DOHH2 (cell line): ENCODE data around the gene BTBD2.

ENCODE experiments used
- H3F3A ChIP-seq: fragments of 200-600 bp; sonication (generic), shearing (Covaris generic); 2 replicates; pipeline ENCODE4 v1.6.0; 2016; ENCODE audit warnings: antibody characterized with exemption, mild to moderate bottlenecking; ENCODE audit not compliant: control insufficient read depth, insufficient read depth
- H3K27ac ChIP-seq: fragments of 200-600 bp; sonication (generic); 2 replicates; pipeline ENCODE4 v1.5.1; 2014; ENCODE audit warnings: low read depth, mild to moderate bottlenecking, low read length, moderate library complexity
- H3K27me3 ChIP-seq: fragments of 200-600 bp; sonication (generic); 2 replicates; pipeline ENCODE4 v1.6.1; 2014; ENCODE audit warnings: mild to moderate bottlenecking, low read length, mixed read lengths; ENCODE audit not compliant: control insufficient read depth
- H3K36me3 ChIP-seq: fragments of 200-600 bp; sonication (generic); 2 replicates; pipeline ENCODE4 v1.6.1; 2014; ENCODE audit warnings: mild to moderate bottlenecking, low read length, moderate library complexity, mixed read lengths; ENCODE audit not compliant: control insufficient read depth
- H3K4me1 ChIP-seq: fragments of 200-600 bp; sonication (generic); 2 replicates; pipeline ENCODE4 v1.6.1; 2014; ENCODE audit warnings: mild to moderate bottlenecking, low read length, mixed read lengths; ENCODE audit not compliant: control insufficient read depth
- H3K4me2 ChIP-seq: fragments of 200-600 bp; sonication (generic); 2 replicates; pipeline ENCODE4 v1.6.0; 2014; ENCODE audit warnings: mild to moderate bottlenecking, low read length, moderate library complexity
- H3K4me3 ChIP-seq: fragments of 200-600 bp; sonication (generic); 2 replicates; pipeline ENCODE4 v1.5.1; 2014; ENCODE audit warnings: mild to moderate bottlenecking, low read length, mixed read lengths
- H3K79me2 ChIP-seq: fragments of 200-600 bp; sonication (generic); 2 replicates; pipeline ENCODE4 v1.6.1; 2014; ENCODE audit warnings: mild to moderate bottlenecking, low read length, mixed read lengths; ENCODE audit not compliant: control insufficient read depth
- H3K9me2 ChIP-seq: fragments of 200-600 bp; sonication (generic); replicated peaks from 2 replicates; pipeline ENCODE4 v1.6.1; 2014; ENCODE audit warnings: mild to moderate bottlenecking, low read length, mixed read lengths; ENCODE audit not compliant: control insufficient read depth
- H3K9me3 ChIP-seq: fragments of 200-600 bp; sonication (generic); 2 replicates; pipeline ENCODE4 v1.6.1; 2014; ENCODE audit warnings: antibody characterized with exemption, low read length, mixed read lengths; ENCODE audit not compliant: control insufficient read depth, insufficient read depth
- H4K20me1 ChIP-seq: fragments of 200-600 bp; sonication (generic); 2 replicates; pipeline ENCODE4 v1.6.0; 2014; ENCODE audit warnings: low read depth, mild to moderate bottlenecking, antibody characterized with exemption, low read length, moderate library complexity; ENCODE audit not compliant: control insufficient read depth, insufficient read depth
- EZH2phosphoT487 ChIP-seq: fragments of 200-600 bp; sonication (generic); IDR thresholded peaks from 2 replicates; pipeline ENCODE4 v1.6.1; 2017; ENCODE audit warnings: borderline replicate concordance, mild to moderate bottlenecking, antibody characterized with exemption, low read length, moderate library complexity, mixed read lengths
- TF ChIP-seq, protein P1 (sequence below): fragments of 200-600 bp; sonication (generic); IDR thresholded peaks from one replicate; pipeline ENCODE4 v1.5.1; 2014; ENCODE audit warnings: antibody characterized with exemption, mild to moderate bottlenecking, low read depth, low read length; ENCODE audit not compliant: poor library complexity, severe bottlenecking

BTBD2 gene

DNA sequence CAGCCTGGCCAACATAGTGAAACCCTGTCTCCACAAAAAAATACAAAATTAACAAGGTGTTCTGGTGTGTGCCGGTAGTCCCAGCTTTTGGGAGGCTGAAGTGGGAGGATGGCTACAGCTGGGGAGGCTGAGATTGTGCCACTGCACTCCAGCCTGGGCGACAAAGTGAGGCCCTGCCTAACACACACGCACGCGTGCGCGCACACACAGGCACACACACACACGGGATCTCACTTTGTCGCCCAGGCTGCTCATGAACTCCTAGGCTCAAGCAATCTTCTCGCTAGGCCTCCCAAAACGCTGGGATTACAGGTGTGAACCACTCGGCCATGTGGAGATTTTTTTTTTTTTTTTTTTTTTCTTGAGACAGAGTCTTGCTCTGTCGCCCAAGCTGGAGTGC, 3.2 kb upstream of the BTBD2 start:
- H3K4me3 ChIP-seq: no peak overlapping the region
- H3K27ac ChIP-seq: no peak overlapping the region
- TF ChIP-seq, protein P1, sequence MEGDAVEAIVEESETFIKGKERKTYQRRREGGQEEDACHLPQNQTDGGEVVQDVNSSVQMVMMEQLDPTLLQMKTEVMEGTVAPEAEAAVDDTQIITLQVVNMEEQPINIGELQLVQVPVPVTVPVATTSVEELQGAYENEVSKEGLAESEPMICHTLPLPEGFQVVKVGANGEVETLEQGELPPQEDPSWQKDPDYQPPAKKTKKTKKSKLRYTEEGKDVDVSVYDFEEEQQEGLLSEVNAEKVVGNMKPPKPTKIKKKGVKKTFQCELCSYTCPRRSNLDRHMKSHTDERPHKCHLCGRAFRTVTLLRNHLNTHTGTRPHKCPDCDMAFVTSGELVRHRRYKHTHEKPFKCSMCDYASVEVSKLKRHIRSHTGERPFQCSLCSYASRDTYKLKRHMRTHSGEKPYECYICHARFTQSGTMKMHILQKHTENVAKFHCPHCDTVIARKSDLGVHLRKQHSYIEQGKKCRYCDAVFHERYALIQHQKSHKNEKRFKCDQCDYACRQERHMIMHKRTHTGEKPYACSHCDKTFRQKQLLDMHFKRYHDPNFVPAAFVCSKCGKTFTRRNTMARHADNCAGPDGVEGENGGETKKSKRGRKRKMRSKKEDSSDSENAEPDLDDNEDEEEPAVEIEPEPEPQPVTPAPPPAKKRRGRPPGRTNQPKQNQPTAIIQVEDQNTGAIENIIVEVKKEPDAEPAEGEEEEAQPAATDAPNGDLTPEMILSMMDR: no peak
- no peak for TF ChIP-seq EZH2phosphoT487
- peaks cover 26% of the 10 kb centered on the region for H3K4me1 ChIP-seq
- peaks cover 21% of the 10 kb centered on the region for H3K79me2 ChIP-seq
- no peaks in the 10 kb centered on the region for H3K36me3 ChIP-seq
- no peaks in the 10 kb centered on the region for H3K27me3 ChIP-seq
- peaks cover 7% of the 10 kb centered on the region; the same call in 1 of the 2 replicates for H3F3A ChIP-seq
- no peaks in the 10 kb centered on the region for H3K9me3 ChIP-seq
- no peak overlapping the region for H3K4me2 ChIP-seq
- H4K20me1 ChIP-seq: no peaks in the 10 kb centered on the region
- H3K9me2 ChIP-seq: no peaks in the 10 kb centered on the region

DNA sequence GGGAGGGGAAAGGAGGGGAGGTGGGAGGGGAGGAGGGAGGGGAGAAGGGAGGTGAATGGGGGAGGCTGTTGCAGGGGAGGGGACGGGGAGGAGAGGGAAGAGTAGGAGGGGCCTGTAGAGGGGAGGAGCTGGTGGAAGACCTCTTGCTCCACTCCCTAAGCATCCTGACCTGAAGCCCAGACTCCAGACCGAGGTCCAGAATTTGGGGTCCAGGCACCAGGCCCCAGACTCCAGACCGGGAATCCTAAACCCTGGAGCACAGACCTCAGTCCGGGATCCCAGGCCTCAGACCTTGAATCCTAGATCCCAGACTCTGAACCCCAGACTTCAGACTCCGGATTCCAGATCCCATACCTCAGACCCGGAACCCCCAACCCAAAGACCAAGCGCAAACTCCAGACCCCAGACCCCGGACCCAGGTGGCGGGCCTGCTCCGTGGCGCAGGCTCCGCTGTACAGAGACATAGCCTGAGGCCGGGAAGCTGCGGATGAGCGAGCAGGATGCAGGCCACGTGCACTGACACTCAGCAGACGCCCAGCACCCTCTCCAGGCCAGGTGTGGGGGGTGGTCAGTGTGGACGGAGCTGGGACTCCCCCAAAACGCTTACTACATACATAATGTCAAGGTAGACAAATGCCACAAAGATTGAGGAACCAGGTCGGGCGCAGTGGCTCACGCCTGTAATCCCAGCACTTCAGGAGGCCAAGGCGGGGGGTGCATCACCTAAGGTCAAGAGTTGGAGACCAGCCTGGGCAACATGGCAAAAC, 710 bp upstream of the BTBD2 start:
- Histone ChIP-seq H3K4me3 (peak overlapping the region; percentile 76), H3K9me2 (no peaks in the 10 kb centered on the region), H3K9me3 (no peaks in the 10 kb centered on the region), H3K4me2 (peak overlapping the region; percentile 47), H3K79me2 (peaks cover 45% of the 10 kb centered on the region), H3K27ac (no peak overlapping the region), H3K4me1 (peaks cover 30% of the 10 kb centered on the region), H3F3A (peaks cover 7% of the 10 kb centered on the region; the same call in 1 of the 2 replicates), H4K20me1 (no peaks in the 10 kb centered on the region), H3K27me3 (no peaks in the 10 kb centered on the region), H3K36me3 (peaks cover 1% of the 10 kb centered on the region; the same call in 1 of the 2 replicates)
- no peak for TF ChIP-seq EZH2phosphoT487
- TF ChIP-seq, protein P1: no peak

DNA sequence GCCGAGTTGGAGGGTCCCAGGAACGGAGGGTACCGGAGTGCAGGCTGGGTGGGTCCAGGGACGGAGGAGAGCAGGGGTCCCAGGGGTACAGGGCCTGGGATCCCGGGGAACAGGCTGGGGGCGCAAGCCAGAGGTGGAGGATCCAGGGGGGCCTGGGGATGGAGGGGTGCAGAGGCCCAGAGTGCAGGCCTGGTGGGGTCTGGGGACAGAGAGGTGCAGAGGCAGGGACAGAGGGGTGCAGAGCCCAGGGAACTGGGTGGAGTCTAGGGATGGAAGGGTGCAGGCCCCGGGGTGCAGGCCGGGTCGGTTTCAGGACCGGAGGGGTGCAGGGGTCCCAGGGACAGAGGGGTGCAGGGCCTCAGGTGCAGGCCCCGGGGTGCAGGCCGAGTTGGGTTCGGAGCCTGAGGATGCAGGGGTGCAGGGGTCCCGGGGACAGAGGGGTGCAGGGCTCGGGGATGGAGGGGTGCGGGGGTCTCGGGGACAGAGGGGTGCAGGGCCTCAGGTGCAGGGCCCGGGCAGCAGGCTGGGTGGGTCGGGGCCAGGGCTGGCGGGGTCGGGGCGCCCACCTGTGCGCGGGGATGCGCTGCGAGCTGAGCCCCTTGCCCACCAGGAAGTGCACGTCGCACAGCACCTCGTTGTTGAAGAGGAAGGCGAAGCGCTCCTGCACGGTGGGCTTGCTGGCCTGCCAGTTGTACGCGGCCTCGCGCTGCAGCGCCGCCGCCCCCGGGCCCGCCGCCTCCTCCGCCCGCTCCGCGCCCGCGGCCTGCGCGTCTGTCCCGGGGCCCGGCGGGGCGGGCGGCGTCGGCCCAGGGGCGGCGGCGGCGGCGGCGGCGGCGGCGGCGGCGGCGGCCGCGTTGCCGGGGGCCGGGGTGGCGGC, 545 bp downstream of the BTBD2 start:
- Histone ChIP-seq H3K4me3 (peak overlapping the region; percentile 77), H3K27ac (no peak overlapping the region), H3K9me3 (no peaks in the 10 kb centered on the region), H3K4me2 (peak overlapping the region; percentile 76), H3K9me2 (no peaks in the 10 kb centered on the region), H3K27me3 (no peaks in the 10 kb centered on the region), H3K36me3 (peaks cover 6% of the 10 kb centered on the region; the same call in 1 of the 2 replicates), H3K79me2 (peaks cover 58% of the 10 kb centered on the region), H3F3A (peaks cover 7% of the 10 kb centered on the region; the same call in 1 of the 2 replicates), H3K4me1 (peaks cover 30% of the 10 kb centered on the region), H4K20me1 (no peaks in the 10 kb centered on the region)
- no peak for TF ChIP-seq EZH2phosphoT487
- TF ChIP-seq, protein P1: no peak
